DMS153 treated with DMSO at 0.1 percent for 48 hours (cell line): Measurements from ENCODE around the gene PPAN.

Experiments
- DNase-seq: peaks from one replicate; lab custom pipeline; 2025; ENCODE audit not compliant: unreplicated experiment; lab: John Stamatoyannopoulos, UW

Gene PPAN

GRCh38 chr19:10138879-10139795, 33.0 kb downstream of the PPAN start:
- no peak for DNase-seq

GRCh38 chr19:10139952-10140351, 33.8 kb downstream of the PPAN start:
- DNase-seq: no peak

GRCh38 chr19:10141479-10141878, 35.3 kb downstream of the PPAN start:
- DNase-seq: no peak

- no peak for DNase-seq
These were observed 35.8 kb downstream of the PPAN start for GRCh38 chr19:10141973-10142372.

GRCh38 chr19:10142701-10143375, 36.7 kb downstream of the PPAN start:
- no peak for DNase-seq

- no peak for DNase-seq
These were observed 37.5 kb downstream of the PPAN start for GRCh38 chr19:10143681-10144080.

- no peak for DNase-seq
These were observed 38.2 kb downstream of the PPAN start for GRCh38 chr19:10144361-10144760.

GRCh38 chr19:10145031-10145430, 38.9 kb downstream of the PPAN start:
- DNase-seq: no peak

GRCh38 chr19:10146142-10146541, 40.0 kb downstream of the PPAN start:
- no peak for DNase-seq

- DNase-seq: no peak
These were observed 43.3 kb downstream of the PPAN start for GRCh38 chr19:10149427-10149826.

- no peak for DNase-seq
These were observed 45.4 kb downstream of the PPAN start for GRCh38 chr19:10151521-10151920.

- DNase-seq: no peak
These were observed 45.9 kb downstream of the PPAN start for GRCh38 chr19:10152100-10152499.

GRCh38 chr19:10155839-10156238, 49.7 kb downstream of the PPAN start:
- no peak for DNase-seq

GRCh38 chr19:10158071-10158470, 51.9 kb downstream of the PPAN start:
- DNase-seq: no peak

- no peak for DNase-seq
These were observed 52.3 kb downstream of the PPAN start for GRCh38 chr19:10158485-10158884.

GRCh38 chr19:10159610-10160009, 53.4 kb downstream of the PPAN start:
- no peak for DNase-seq
